ENCODE data around the gene HMGB2. TPM values are rescaled to one million over a fixed set of nuclear protein-coding genes. Genes with fewer than 3 reads are reported as not detected.

The HMGB2 gene
- total RNA-seq, 1 donor from 2014 or later: 27.9 TPM

DNA sequence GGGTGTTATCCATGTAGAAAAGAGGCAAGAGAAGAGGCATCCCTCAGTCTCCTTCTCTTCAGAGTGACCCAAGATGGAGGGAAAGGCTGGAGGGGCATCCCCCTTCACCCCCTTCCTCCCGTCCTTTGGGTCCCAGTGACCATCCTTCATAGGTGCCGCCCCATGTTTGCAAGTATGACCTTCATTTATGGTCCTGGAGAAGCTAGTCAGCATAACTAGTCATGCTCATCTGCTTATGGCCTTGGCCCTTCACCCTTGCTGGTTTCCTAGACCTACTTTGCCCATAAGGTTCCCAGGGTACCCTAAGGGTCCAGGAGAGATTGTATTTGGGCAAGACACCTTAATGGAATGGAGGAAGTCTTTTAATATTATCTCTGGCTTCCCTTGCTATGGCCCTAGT is 46.7 kb downstream of the HMGB2 start:
- no peak for DNase-seq (ENCODE audit: low read depth)
- no peaks in the 10 kb centered on the region for H3K36me3 ChIP-seq (ENCODE audit: control insufficient read depth, insufficient read depth, low read length)
- no peak overlapping the region for H3K4me3 ChIP-seq (ENCODE audit: low read depth, low read length)
- no peaks in the 10 kb centered on the region for H3K27me3 ChIP-seq (ENCODE audit: control insufficient read depth, insufficient read depth, low read length)
- no peak for FAIRE-seq
- TF ChIP-seq, protein P1, sequence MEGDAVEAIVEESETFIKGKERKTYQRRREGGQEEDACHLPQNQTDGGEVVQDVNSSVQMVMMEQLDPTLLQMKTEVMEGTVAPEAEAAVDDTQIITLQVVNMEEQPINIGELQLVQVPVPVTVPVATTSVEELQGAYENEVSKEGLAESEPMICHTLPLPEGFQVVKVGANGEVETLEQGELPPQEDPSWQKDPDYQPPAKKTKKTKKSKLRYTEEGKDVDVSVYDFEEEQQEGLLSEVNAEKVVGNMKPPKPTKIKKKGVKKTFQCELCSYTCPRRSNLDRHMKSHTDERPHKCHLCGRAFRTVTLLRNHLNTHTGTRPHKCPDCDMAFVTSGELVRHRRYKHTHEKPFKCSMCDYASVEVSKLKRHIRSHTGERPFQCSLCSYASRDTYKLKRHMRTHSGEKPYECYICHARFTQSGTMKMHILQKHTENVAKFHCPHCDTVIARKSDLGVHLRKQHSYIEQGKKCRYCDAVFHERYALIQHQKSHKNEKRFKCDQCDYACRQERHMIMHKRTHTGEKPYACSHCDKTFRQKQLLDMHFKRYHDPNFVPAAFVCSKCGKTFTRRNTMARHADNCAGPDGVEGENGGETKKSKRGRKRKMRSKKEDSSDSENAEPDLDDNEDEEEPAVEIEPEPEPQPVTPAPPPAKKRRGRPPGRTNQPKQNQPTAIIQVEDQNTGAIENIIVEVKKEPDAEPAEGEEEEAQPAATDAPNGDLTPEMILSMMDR (IDR thresholded peaks at IDR 0.05; ENCODE audit: insufficient read depth, low read length, severe bottlenecking): no peak

DNA sequence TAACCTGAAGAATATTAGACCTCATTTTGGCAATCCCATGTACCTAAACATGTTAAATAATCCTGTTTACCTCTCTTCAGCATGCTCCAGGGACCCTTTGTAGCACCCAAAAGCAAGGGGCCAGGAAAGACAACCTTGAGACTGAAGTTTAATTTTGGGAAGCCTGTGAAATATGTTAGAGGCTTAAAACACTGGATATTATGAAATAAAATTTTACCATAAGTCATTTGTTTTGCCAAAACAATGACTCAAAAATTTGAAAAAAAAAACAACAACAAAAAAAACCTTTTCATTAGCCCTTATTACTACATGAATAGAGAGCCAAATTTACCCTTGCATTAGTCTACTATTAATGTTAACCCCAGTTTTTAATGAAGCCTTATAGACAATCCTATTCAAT is 49.7 kb downstream of the HMGB2 start:
- TF ChIP-seq, protein P1 (IDR thresholded peaks at IDR 0.05; ENCODE audit: insufficient read depth, low read length, severe bottlenecking): no peak
- Histone ChIP-seq H3K27me3 (ENCODE audit: control insufficient read depth, insufficient read depth, low read length) (no peaks in the 10 kb centered on the region), H3K36me3 (ENCODE audit: control insufficient read depth, insufficient read depth, low read length) (no peaks in the 10 kb centered on the region), H3K4me3 (ENCODE audit: low read depth, low read length) (no peak overlapping the region)
- FAIRE-seq: no peak
- DNase-seq (ENCODE audit: low read depth): no peak

DNA sequence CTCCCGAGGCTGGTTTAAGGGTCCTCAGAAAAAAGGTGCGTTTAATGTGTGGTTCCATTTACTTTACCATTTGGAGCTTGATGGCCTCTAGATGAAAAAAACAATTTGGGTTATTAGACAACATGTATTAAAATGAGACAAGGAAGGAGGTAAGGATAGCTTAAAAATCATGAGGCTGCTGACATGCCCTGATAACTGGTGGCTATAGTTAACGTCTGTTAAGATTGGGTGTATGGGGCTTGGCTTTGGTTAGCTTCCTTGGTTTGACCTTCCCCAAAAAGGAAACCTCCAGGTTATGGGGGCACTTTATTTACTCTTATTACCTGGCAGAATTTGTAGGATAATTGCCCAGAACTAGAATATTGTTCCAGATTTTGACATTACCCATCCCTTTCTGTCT is 51.5 kb downstream of the HMGB2 start:
- H3K27me3 ChIP-seq (ENCODE audit: control insufficient read depth, insufficient read depth, low read length): no peaks in the 10 kb centered on the region
- DNase-seq (ENCODE audit: low read depth) (no peak), FAIRE-seq (no peak)
- no peak overlapping the region for H3K4me3 ChIP-seq (ENCODE audit: low read depth, low read length)
- H3K36me3 ChIP-seq (ENCODE audit: control insufficient read depth, insufficient read depth, low read length): no peaks in the 10 kb centered on the region
- TF ChIP-seq, protein P1 (IDR thresholded peaks at IDR 0.05; ENCODE audit: insufficient read depth, low read length, severe bottlenecking): no peak

DNA sequence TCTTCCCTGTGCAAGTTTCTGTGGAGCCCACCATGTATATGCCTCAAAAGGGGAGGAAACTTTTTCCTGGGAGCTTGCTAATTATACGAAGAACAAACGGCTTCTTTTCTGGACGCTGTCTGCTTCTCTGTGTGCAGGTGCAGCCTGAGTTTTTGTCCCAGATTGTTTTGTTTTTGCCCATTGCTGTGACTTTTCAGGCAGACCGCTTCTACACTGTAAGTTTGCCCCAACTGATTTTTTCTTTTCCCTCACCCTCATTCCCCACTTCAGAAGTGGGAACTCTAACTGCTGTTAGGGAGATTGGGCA is 51.9 kb downstream of the HMGB2 start:
- no peaks in the 10 kb centered on the region for H3K27me3 ChIP-seq (ENCODE audit: control insufficient read depth, insufficient read depth, low read length)
- FAIRE-seq (no peak), DNase-seq (ENCODE audit: low read depth) (no peak)
- no peak overlapping the region for H3K4me3 ChIP-seq (ENCODE audit: low read depth, low read length)
- TF ChIP-seq, protein P1 (IDR thresholded peaks at IDR 0.05; ENCODE audit: insufficient read depth, low read length, severe bottlenecking): no peak
- no peaks in the 10 kb centered on the region for H3K36me3 ChIP-seq (ENCODE audit: control insufficient read depth, insufficient read depth, low read length)

DNA sequence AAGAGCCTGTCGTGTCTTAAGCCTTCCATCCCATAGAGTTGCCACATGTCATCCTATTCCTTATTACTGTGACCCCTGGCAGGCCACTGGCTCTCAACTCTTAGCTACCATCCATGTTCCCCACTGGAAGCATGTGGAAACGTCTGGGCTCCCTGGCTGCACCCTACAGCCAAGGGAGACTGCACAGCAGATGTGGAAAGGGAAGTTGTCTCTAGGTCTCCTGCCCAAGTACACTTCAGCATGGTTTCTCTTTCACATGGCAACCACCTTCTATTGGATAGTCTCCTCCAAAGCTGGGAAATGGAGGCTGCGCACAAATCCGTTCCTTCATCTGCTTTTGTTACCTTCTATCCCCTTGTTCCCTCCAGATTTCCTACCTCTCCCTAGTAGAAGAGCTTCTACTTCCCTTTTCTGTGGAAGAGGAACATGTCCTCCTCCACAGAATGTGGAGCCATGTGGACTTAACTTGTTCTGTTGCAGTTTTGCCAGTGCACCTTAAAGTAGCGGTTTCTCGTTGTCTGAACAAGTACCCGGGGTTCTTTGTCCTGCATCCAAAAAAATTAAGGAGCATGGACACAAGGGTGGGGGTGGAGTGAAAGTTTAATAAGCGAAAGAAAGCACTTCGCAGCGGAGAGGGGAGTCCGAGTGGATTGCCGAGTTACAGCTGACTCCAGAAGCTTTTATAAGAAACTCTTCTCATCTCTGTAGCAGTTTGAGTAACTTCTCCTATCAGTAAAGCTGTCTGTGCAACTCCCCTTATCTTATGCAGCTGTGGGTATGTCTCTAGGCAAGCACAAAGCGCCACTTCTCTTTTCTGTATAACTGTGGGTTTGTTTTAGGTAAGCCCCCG is 52.5 kb downstream of the HMGB2 start:
- H3K36me3 ChIP-seq (ENCODE audit: control insufficient read depth, insufficient read depth, low read length): no peaks in the 10 kb centered on the region
- H3K4me3 ChIP-seq (ENCODE audit: low read depth, low read length): no peak overlapping the region
- TF ChIP-seq, protein P1 (IDR thresholded peaks at IDR 0.05; ENCODE audit: insufficient read depth, low read length, severe bottlenecking): no peak

More for the DNA sequence above, 52.5 kb downstream of the HMGB2 start:
- H3K27me3 ChIP-seq (ENCODE audit: control insufficient read depth, insufficient read depth, low read length): no peaks in the 10 kb centered on the region
- DNase-seq (ENCODE audit: low read depth) (no peak), FAIRE-seq (peak; percentile 52)

Other genes starting within 250 kb of the HMGB2 start
- gene GALNT7, start 165.5 kb downstream of the HMGB2 start, total RNA-seq: 24.7 and 37.1 TPM in 2 replicates
- 5.9 and 11.1 TPM in 2 replicates for gene SAP30, start 36.6 kb upstream of the HMGB2 start, total RNA-seq
- not detected in 2 replicates for gene SCRG1, start 64.8 kb upstream of the HMGB2 start, total RNA-seq
- 0.13 and 1.1 TPM in 2 replicates for gene HAND2, start 195.9 kb upstream of the HMGB2 start, total RNA-seq